ENCODE measurements around the gene ZNF619.

DNA sequence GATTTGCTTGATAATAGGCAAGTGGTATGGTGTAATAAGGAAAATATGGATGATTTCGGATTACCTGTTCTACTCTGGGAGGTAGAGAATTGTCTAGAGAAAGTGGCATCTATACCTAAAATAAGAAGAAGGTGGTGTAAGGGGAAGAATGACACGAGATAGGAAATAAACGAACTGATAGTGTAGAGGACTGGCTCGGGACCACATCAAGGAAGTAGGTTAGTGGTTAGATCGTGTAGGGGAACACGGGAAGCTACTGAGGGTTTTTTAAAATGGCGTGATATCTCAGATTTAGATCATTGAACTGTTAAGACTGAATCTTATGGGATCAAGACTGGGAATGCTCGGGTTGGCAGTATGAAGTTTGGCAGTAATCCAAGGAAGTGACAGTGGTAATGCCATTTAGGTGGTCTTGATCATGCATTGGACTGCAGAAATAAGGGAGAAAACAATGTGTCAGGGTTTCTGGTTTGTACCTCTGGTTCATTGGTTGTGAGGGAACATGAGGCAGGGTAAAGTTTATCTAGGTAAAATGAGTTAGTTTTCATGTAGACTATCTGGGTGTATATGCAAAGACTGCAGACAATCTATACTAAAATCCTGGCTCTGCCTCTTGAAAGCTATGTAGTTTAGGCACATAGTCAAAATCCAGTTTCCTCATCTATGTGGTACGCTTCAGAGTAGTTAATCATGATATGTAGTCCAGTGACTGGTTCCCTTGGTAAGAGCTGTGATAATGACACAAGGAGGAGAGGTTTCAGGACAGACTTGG, 12.4 kb upstream of the ZNF619 start:
- TF ChIP-seq, protein P1, sequence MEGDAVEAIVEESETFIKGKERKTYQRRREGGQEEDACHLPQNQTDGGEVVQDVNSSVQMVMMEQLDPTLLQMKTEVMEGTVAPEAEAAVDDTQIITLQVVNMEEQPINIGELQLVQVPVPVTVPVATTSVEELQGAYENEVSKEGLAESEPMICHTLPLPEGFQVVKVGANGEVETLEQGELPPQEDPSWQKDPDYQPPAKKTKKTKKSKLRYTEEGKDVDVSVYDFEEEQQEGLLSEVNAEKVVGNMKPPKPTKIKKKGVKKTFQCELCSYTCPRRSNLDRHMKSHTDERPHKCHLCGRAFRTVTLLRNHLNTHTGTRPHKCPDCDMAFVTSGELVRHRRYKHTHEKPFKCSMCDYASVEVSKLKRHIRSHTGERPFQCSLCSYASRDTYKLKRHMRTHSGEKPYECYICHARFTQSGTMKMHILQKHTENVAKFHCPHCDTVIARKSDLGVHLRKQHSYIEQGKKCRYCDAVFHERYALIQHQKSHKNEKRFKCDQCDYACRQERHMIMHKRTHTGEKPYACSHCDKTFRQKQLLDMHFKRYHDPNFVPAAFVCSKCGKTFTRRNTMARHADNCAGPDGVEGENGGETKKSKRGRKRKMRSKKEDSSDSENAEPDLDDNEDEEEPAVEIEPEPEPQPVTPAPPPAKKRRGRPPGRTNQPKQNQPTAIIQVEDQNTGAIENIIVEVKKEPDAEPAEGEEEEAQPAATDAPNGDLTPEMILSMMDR (IDR thresholded peaks at IDR 0.05; ENCODE audit: insufficient read depth, low read length, poor library complexity, severe bottlenecking): no peak
- TF ChIP-seq EZH2phosphoT487 (conservative IDR thresholded peaks at IDR 0.05; ENCODE audit: low read length): no peak

All from SU-DHL-6 (cell line).